ENCODE data around the gene ACOX3.

DNA sequence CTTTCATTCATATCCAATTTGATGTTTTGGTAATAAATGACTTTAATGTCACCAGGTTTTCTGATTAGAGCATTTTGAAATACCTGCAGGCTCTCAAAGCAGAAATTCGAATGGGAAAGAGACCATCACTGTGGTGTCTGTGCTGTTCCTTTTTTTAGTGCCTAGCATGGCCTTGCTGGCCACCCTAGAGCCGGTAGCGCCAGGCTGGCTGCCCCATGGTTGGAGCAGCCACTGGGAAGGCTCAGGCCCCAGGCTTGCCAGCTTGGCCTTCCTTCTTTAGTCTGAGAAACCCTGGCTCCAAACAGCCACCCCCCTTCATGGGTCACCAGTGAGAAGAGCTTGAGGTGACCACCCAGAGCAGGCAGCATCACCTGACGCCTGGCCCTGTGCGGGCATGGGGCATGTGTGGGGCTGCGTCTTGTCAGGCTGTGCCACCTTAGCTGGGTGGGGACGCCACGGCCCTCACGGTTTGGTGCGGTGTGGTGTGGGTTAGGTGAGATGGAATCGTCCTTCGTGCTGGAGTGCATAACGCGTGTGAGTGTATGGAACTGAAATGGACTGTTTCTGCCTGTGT, 30.0 kb upstream of the ACOX3 start:
- TF ChIP-seq, protein P1, sequence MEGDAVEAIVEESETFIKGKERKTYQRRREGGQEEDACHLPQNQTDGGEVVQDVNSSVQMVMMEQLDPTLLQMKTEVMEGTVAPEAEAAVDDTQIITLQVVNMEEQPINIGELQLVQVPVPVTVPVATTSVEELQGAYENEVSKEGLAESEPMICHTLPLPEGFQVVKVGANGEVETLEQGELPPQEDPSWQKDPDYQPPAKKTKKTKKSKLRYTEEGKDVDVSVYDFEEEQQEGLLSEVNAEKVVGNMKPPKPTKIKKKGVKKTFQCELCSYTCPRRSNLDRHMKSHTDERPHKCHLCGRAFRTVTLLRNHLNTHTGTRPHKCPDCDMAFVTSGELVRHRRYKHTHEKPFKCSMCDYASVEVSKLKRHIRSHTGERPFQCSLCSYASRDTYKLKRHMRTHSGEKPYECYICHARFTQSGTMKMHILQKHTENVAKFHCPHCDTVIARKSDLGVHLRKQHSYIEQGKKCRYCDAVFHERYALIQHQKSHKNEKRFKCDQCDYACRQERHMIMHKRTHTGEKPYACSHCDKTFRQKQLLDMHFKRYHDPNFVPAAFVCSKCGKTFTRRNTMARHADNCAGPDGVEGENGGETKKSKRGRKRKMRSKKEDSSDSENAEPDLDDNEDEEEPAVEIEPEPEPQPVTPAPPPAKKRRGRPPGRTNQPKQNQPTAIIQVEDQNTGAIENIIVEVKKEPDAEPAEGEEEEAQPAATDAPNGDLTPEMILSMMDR (IDR thresholded peaks at IDR 0.05), result no peak
- TF ChIP-seq POLR2A (IDR thresholded peaks at IDR 0.05) (no peak), EP300 (IDR thresholded peaks at IDR 0.05) (no peak), POLR2AphosphoS5 (IDR thresholded peaks at IDR 0.05) (no peak)
